Esophagus (tissue), 2 donors: ENCODE results near the gene SLC35F3. TPM values are rescaled to one million over a fixed set of nuclear protein-coding genes. Genes with fewer than 3 reads are reported as not detected.

Source experiments
- H3K27ac ChIP-seq, 2 donors: one replicate each; pipeline ENCODE4 v1.5.1; 2013; ENCODE audit warnings: low read depth in 2 of 2, mild to moderate bottlenecking in 2 of 2, inconsistent platforms in 1 of 2, low read length in 1 of 2, moderate library complexity in 1 of 2
- H3K27me3 ChIP-seq, 2 donors: one replicate each; pipeline ENCODE4 v1.6.1; 2013; ENCODE audit warnings: low read length in 2 of 2, control low read depth in 1 of 2, mild to moderate bottlenecking in 1 of 2; ENCODE audit not compliant: insufficient read depth in 2 of 2, control insufficient read depth in 1 of 2
- H3K36me3 ChIP-seq, 2 donors: one replicate each; pipeline ENCODE4 v1.6.1; 2013; ENCODE audit warnings: low read length in 1 of 2; ENCODE audit not compliant: control insufficient read depth in 2 of 2, insufficient read depth in 2 of 2
- H3K4me1 ChIP-seq, 2 donors: one replicate each; pipeline ENCODE4 v1.6.1; 2013; ENCODE audit warnings: low read length in 1 of 2; ENCODE audit not compliant: control insufficient read depth in 2 of 2, insufficient read depth in 2 of 2
- H3K4me3 ChIP-seq, 2 donors: one replicate each; pipeline ENCODE4 v1.5.1; 2013; ENCODE audit warnings: low read length in 2 of 2, mild to moderate bottlenecking in 2 of 2, low read depth in 1 of 2, moderate library complexity in 1 of 2
- H3K9me3 ChIP-seq, 2 donors: one replicate each; pipeline ENCODE4 v1.6.1; 2013; ENCODE audit warnings: mild to moderate bottlenecking in 2 of 2, low read depth in 1 of 2, low read length in 1 of 2, moderate library complexity in 1 of 2; ENCODE audit not compliant: control insufficient read depth in 2 of 2, insufficient read depth in 1 of 2
- WGBS, 2 donors: extraction: QIAGEN DNeasy Blood & Tissue Kit; methylation state at CpG; one replicate each; pipeline ENCODE4 v1.1.7; 2013; 5-methylcytosine and 5-hydroxymethylcytosine counted together
- polyA plus RNA-seq, 2 donors: library from polyadenylated mRNA; stranded (reverse); fragments of 200-250 nt; gene quantifications; one replicate each; pipeline ENCODE4 v1.2.3, GENCODE V29; 2013
- donor health status: healthy with polysubstance abuse.
- donor health status: Bipolar disorder and iron deficiency.

SLC35F3 gene
- polyA plus RNA-seq, 2 donors, result 0.24 to 0.69 TPM

GRCh38 chr1:234265321-234265720 lies 360.8 kb downstream of the SLC35F3 start:
- H3K27me3 ChIP-seq, result no peaks in the 10 kb centered on the region
- H3K4me1 ChIP-seq, result no peaks in the 10 kb centered on the region
- H3K36me3 ChIP-seq, result no peaks in the 10 kb centered on the region
- no peaks in the 10 kb centered on the region for H3K9me3 ChIP-seq
- no peak overlapping the region for H3K4me3 ChIP-seq
- 82 to 96% methylated on average over 4 of the region's 4 CpGs for WGBS, 2 donors
- H3K27ac ChIP-seq, result no peak overlapping the region

- Histone ChIP-seq H3K4me1 (no peaks in the 10 kb centered on the region), H3K27me3 (no peaks in the 10 kb centered on the region), H3K27ac (no peak overlapping the region), H3K4me3 (no peak overlapping the region), H3K9me3 (no peaks in the 10 kb centered on the region), H3K36me3 (no peaks in the 10 kb centered on the region)
- WGBS, 2 donors, result 36 to 50% methylated on average over 1 of the region's 1 CpG
These were observed 361.4 kb downstream of the SLC35F3 start for GRCh38 chr1:234265861-234266260.

GRCh38 chr1:234270093-234270492 lies 365.6 kb downstream of the SLC35F3 start:
- 69 to 79% methylated on average over 2 of the region's 2 CpGs for WGBS, 2 donors

GRCh38 chr1:234270581-234271242 lies 366.2 kb downstream of the SLC35F3 start:
- 64 to 67% methylated on average over 6 of the region's 6 CpGs for WGBS, 2 donors
- no peaks in the 10 kb centered on the region for H3K36me3 ChIP-seq
- H3K4me1 ChIP-seq, result no peaks in the 10 kb centered on the region
- H3K27me3 ChIP-seq, result no peaks in the 10 kb centered on the region
- no peak overlapping the region for H3K27ac ChIP-seq
- H3K4me3 ChIP-seq, result no peak overlapping the region
- H3K9me3 ChIP-seq, result no peaks in the 10 kb centered on the region

More at GRCh38 chr1:234270093-234270492, 365.6 kb downstream of the SLC35F3 start:
- no peaks in the 10 kb centered on the region for H3K4me1 ChIP-seq
- H3K4me3 ChIP-seq, result no peak overlapping the region
- H3K36me3 ChIP-seq, result no peaks in the 10 kb centered on the region
- H3K27ac ChIP-seq, result no peak overlapping the region
- H3K27me3 ChIP-seq, result no peaks in the 10 kb centered on the region
- H3K9me3 ChIP-seq, result no peaks in the 10 kb centered on the region

GRCh38 chr1:234271243-234271606 lies 366.7 kb downstream of the SLC35F3 start:
- H3K4me3 ChIP-seq, result no peak overlapping the region
- H3K36me3 ChIP-seq, result no peaks in the 10 kb centered on the region
- no peaks in the 10 kb centered on the region for H3K4me1 ChIP-seq
- H3K27me3 ChIP-seq, result no peaks in the 10 kb centered on the region
- no peak overlapping the region for H3K27ac ChIP-seq
- H3K9me3 ChIP-seq, result no peaks in the 10 kb centered on the region
- WGBS, 2 donors, result 55 to 62% methylated on average over 4 of the region's 4 CpGs

- no peaks in the 10 kb centered on the region for H3K36me3 ChIP-seq
- H3K4me1 ChIP-seq, result no peaks in the 10 kb centered on the region
- H3K9me3 ChIP-seq, result no peaks in the 10 kb centered on the region
- WGBS, 2 donors, result 75 to 76% methylated on average over 9 of the region's 9 CpGs
- H3K27me3 ChIP-seq, result no peaks in the 10 kb centered on the region
- H3K4me3 ChIP-seq, result no peak overlapping the region
- no peak overlapping the region for H3K27ac ChIP-seq
These were observed 368.3 kb downstream of the SLC35F3 start for GRCh38 chr1:234272656-234273312.

- Histone ChIP-seq H3K9me3 (no peaks in the 10 kb centered on the region), H3K27me3 (no peaks in the 10 kb centered on the region), H3K36me3 (no peaks in the 10 kb centered on the region), H3K27ac (no peak overlapping the region), H3K4me3 (no peak overlapping the region), H3K4me1 (no peaks in the 10 kb centered on the region)
- 91 to 92% methylated on average over 6 of the region's 6 CpGs for WGBS, 2 donors
These were observed 369.5 kb downstream of the SLC35F3 start for GRCh38 chr1:234273981-234274380.

- no peaks in the 10 kb centered on the region for H3K27me3 ChIP-seq
- no peaks in the 10 kb centered on the region for H3K9me3 ChIP-seq
- H3K4me1 ChIP-seq, result no peaks in the 10 kb centered on the region
- WGBS, 2 donors, result 73% methylated on average over 7 of the region's 7 CpGs
- no peaks in the 10 kb centered on the region for H3K36me3 ChIP-seq
- no peak overlapping the region for H3K4me3 ChIP-seq
- no peak overlapping the region for H3K27ac ChIP-seq
These were observed 371.8 kb downstream of the SLC35F3 start for GRCh38 chr1:234276151-234276788.

- no peaks in the 10 kb centered on the region for H3K36me3 ChIP-seq
- peaks cover 0 to 3% of the 10 kb centered on the region in 2 donors for H3K4me1 ChIP-seq
- no peak overlapping the region for H3K4me3 ChIP-seq
- H3K27me3 ChIP-seq, result no peaks in the 10 kb centered on the region
- no peaks in the 10 kb centered on the region for H3K9me3 ChIP-seq
- 62 to 77% methylated on average over 8 of the region's 8 CpGs for WGBS, 2 donors
- H3K27ac ChIP-seq, result no peak overlapping the region
These were observed 372.8 kb downstream of the SLC35F3 start for GRCh38 chr1:234277161-234277868.
